ENCODE data around the gene PBRM1.

Gene PBRM1

GRCh38 chr3:52503788-52504424, 181.8 kb downstream of the PBRM1 start:
- DNase-seq, result no peak

- no peak for DNase-seq
These were observed 182.8 kb downstream of the PBRM1 start for GRCh38 chr3:52502808-52503350.

- DNase-seq, result no peak
These were observed 183.7 kb downstream of the PBRM1 start for GRCh38 chr3:52502001-52502400.

- DNase-seq, result no peak
These were observed 184.7 kb downstream of the PBRM1 start for GRCh38 chr3:52501046-52501445.

- no peak for DNase-seq
These were observed 187.3 kb downstream of the PBRM1 start for GRCh38 chr3:52498137-52499054.

- DNase-seq, result no peak
These were observed 189.7 kb downstream of the PBRM1 start for GRCh38 chr3:52495777-52496602.
